Activated T-helper 2 cell treated with anti-CD3 and anti-CD28 coated beads, Interferon-gamma antibody, Interleukin-2, Interleukin-4, amounts not matched to agents 10 μg/mL and 5 μg/mL and 100 μg/mL, durations not matched to agents 14 hours and 24 hours and 36 hours (primary cell): ENCODE measurements around the gene C10orf62. TPM values are rescaled to one million over a fixed set of nuclear protein-coding genes. Genes with fewer than 3 reads are reported as not detected.

Experiments used
- DNase-seq: peaks from one replicate; pipeline ENCODE4 v3.0.0; 2021; ENCODE audit warnings: low spot score
- H3K27ac Mint-ChIP-seq: one replicate; pipeline ENCODE4 v1.8.0; 2021; ENCODE audit warnings: mixed read lengths
- H3K27me3 Mint-ChIP-seq: one replicate; pipeline ENCODE4 v1.8.0; 2021; ENCODE audit warnings: low read depth, mixed read lengths
- H3K36me3 Mint-ChIP-seq: one replicate; pipeline ENCODE4 v1.8.0; 2021; ENCODE audit warnings: low read depth, mixed read lengths
- H3K4me1 Mint-ChIP-seq: one replicate; pipeline ENCODE4 v1.8.0; 2021; ENCODE audit warnings: low read depth, mixed read lengths
- H3K4me3 Mint-ChIP-seq: one replicate; pipeline ENCODE4 v1.8.0; 2021; ENCODE audit warnings: low read depth, mild to moderate bottlenecking, moderate library complexity, mixed read lengths
- H3K9me3 Mint-ChIP-seq: one replicate; pipeline ENCODE4 v1.8.0; 2021; ENCODE audit warnings: mixed read lengths
- intact Hi-C: fragments of 100-400 bp; cut with micrococcal nuclease; formaldehyde crosslinking; loops from one replicate; pipeline ENCODE4 v1.15.1; 2023
- total RNA-seq: library from RNA; stranded (reverse); gene quantifications from 2 replicates; pipeline ENCODE4 v1.2.3, GENCODE V29; 2022

Gene C10orf62
- total RNA-seq, 1 donor from 2014 or later, result not detected

DNA sequence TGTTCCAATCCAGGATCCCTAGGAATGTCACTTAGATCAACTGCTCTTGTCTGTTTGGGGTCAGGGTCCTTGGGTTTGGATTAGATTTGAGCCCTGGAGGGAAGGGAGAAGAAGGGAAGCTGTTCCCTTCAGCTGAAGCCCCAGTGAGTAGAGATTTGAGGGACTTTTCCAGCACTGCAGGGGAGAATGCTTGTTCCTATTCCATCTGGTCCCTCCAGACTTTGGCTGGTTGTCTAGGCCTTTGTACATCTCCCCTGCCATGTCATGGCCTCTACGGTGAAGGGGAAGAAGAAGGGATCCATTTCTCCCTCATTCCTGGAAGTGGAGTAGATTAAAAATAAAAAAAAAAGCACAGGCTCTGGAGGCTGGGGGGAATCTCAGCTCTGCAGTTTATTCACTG, 11.1 kb downstream of the C10orf62 start:
- intact Hi-C loops, result no loop called here
- Mint-ChIP-seq H3K4me1 (no peaks in the 10 kb centered on the region), H3K36me3 (no peaks in the 10 kb centered on the region), H3K27me3 (peaks cover 2% of the 10 kb centered on the region), H3K27ac (no peak overlapping the region), H3K4me3 (no peak overlapping the region), H3K9me3 (no peaks in the 10 kb centered on the region)
- no peak for DNase-seq

DNA sequence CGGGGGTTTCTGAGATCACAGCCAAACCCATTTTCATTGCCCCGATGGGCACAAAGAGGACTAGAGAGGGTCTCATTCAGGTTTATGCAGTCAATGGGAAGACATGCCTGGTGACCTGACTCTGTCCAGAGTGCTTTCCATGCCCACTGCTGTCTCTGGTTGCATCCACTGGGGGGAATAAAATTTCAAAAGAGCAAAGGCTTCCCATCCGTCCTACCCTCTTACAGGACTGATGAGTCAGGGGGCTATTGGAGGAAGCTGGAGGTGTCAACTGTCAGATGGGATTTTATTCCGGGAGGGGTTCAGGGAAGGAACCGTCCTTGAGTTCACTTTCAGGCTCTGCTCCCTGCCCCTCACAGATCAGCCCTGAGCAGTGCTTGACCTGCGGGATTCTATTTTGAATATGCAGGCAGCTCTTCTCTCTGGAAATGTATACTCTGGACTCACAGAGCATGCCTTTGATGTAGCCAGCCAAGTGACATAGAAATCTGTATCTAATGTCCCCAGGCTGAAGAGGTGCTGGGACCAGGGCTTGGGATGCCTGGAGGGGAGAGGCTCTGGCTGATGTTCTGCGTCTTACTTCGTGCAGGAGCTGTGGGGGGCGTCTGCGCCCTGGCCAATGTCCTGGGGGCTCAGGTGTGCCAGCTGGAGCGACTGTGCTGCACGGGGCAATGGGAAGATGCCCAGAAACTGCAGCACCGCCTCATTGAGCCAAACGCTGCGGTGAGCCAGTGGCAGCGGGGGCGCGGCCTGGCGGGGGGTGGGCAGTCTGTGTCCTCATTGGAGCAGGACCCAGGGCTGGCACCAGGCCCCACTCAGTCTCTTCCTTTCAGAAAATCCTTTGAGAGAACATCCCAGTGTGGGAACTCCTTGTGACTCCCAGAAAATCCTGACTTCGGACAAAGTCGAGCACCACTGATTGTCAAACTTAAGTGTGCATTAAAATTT, 12.0 kb downstream of the C10orf62 start:
- no peak for DNase-seq
- Mint-ChIP-seq H3K4me1 (no peaks in the 10 kb centered on the region), H3K9me3 (no peaks in the 10 kb centered on the region), H3K36me3 (no peaks in the 10 kb centered on the region), H3K27me3 (peaks cover 5% of the 10 kb centered on the region), H3K4me3 (no peak overlapping the region), H3K27ac (no peak overlapping the region)
- intact Hi-C loops, result no loop called here

DNA sequence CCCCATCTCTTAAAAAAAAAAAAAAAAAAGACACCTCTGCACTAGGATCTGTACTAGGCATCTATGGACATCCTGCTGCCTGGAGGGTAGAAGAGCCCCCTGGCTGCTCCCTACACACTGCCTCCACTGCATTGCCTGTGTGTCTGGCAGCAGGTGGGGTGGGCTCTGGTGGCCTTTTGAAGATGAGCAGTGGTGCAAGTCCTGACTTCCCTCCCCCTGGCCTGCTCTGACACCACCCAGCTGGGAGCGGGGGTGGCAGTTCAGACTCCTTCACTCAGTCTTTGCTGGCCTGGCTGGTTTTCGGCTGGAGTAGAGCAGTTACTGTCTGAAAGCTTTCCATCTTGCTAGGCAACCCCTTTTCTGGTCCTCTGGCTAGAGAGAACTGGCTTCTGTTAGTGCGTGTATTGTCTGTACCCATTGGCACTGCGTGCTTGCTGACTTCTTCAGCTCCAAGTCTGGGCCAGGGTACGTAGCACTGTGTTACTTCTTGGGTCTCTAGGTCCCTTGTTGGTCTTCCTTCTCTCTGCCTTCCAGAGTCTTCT, 17.6 kb downstream of the C10orf62 start:
- H3K27ac Mint-ChIP-seq, result no peak overlapping the region
- intact Hi-C loops, result no loop called here
- no peak for DNase-seq
- H3K36me3 Mint-ChIP-seq, result no peaks in the 10 kb centered on the region
- H3K4me1 Mint-ChIP-seq, result no peaks in the 10 kb centered on the region
- H3K4me3 Mint-ChIP-seq, result no peak overlapping the region
- peaks cover 6% of the 10 kb centered on the region for H3K27me3 Mint-ChIP-seq
- no peaks in the 10 kb centered on the region for H3K9me3 Mint-ChIP-seq

DNA sequence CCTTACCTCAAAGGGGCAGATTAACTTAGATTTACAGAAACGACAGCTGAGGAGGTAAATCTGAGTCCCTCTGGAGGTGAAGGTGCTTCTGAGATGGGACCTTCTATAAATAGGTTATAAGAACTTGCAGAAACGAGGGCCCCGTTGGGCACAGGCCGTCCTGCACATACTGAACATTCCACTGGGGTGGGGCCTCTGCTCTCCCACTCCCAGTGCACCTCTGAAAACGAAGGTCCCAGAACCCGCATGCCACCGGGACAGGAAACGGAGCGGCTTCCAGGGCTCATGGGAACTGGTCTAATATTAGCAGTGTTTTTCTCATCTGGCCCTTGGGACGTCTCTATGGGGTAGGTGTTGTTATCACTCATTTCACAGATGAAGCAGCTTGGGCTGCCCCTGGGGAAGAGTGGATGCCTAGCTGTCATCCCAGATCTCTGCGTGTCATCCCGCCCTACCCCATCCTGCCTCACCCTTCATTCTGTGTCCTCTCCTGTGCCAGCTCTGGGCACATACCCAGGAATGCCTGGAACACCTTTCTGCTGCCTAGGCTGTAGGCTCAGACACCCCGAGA, 19.6 kb downstream of the C10orf62 start:
- Mint-ChIP-seq H3K27ac (no peak overlapping the region), H3K4me1 (no peaks in the 10 kb centered on the region), H3K4me3 (no peak overlapping the region), H3K27me3 (peaks cover 6% of the 10 kb centered on the region), H3K9me3 (no peaks in the 10 kb centered on the region), H3K36me3 (no peaks in the 10 kb centered on the region)
- DNase-seq, result no peak
- intact Hi-C loops, result no loop called here

DNA sequence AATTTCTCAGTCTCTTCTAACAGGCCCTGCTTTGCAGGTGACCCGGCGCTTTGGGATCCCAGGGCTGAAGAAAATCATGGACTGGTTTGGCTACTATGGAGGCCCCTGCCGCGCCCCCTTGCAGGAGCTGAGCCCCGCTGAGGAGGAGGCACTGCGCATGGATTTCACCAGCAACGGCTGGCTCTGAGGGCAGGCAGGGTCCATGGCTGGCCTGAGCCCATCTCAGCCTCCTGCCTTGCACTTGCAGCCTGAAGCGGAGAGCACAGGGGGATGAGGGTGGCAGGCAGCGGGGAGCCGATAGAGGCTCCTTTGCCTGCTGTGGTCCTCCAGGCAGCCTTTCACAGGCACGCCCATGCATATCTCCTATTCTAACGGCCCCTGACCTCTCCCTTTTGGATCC, 22.0 kb downstream of the C10orf62 start:
- Mint-ChIP-seq H3K4me1 (no peaks in the 10 kb centered on the region), H3K27ac (no peak overlapping the region), H3K4me3 (no peak overlapping the region), H3K36me3 (no peaks in the 10 kb centered on the region), H3K9me3 (no peaks in the 10 kb centered on the region), H3K27me3 (peaks cover 2% of the 10 kb centered on the region)
- DNase-seq, result no peak
- intact Hi-C loops, result no loop called here

DNA sequence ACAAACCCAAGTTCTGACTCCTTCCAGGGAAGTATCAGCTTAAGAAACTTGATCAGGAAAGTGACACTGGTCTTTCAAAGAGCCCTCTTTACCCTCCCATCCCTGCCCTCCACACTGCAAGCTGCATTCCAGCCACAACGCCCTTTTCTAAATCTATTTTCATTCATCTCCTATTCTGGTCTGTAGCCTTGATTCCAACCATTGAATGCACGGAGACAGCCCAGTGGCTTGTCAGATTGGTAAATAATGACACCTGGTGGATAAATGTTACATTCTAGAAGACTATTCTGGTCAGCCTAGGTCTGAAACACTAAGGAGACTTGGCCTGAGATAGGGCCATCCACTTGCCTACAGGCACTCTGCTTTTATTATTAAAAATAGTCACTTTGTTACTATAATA, 22.9 kb downstream of the C10orf62 start:
- Mint-ChIP-seq H3K4me1 (no peaks in the 10 kb centered on the region), H3K27ac (no peak overlapping the region), H3K4me3 (no peak overlapping the region), H3K36me3 (no peaks in the 10 kb centered on the region), H3K27me3 (peaks cover under 1% of the 10 kb centered on the region), H3K9me3 (no peaks in the 10 kb centered on the region)
- no peak for DNase-seq
- intact Hi-C loops, result no loop called here

DNA sequence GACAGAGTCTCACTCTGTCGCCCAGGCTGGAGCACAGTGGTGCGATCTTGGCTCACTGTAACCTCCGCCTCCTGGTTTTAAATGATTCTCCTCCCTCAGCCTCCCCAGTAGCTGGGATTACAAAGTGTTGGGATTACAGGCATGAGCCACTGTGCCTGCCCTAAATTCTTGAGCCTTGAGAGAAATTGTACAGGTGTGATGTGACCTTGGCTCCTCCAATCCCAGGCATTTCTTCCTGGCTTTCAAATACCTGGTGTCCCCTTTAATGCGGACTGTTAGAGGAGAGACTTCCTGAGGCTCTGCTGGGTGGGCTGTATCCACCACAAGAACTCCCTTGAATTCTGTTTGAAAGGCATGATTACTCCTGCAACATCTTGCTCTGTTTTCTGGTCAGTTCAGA, 28.8 kb downstream of the C10orf62 start:
- Mint-ChIP-seq H3K4me3 (no peak overlapping the region), H3K9me3 (no peaks in the 10 kb centered on the region), H3K36me3 (no peaks in the 10 kb centered on the region), H3K27me3 (no peaks in the 10 kb centered on the region), H3K27ac (no peak overlapping the region), H3K4me1 (no peaks in the 10 kb centered on the region)
- intact Hi-C loops, result no loop called here
- no peak for DNase-seq

DNA sequence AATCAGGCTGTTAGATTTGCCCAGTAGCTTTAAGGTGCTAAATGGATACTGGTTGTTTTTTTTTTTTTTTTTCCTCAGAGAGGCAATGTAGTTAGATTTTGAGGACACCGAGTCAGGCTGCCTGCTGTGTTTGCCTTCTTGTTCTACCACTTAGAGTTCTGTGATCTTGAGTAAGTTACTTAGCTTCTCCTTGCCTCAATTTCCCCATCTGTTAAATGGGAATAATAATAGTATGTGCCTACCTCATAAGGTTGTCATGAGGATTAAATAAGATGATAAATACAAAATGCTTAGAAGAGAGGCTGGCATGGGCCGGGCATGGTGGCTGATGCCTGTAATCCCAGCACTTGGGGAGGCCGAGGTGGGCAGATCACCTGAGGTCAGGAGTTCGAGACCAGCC, 29.2 kb downstream of the C10orf62 start:
- Mint-ChIP-seq H3K4me1 (no peaks in the 10 kb centered on the region), H3K4me3 (no peak overlapping the region), H3K9me3 (no peaks in the 10 kb centered on the region), H3K27me3 (no peaks in the 10 kb centered on the region), H3K36me3 (no peaks in the 10 kb centered on the region), H3K27ac (no peak overlapping the region)
- intact Hi-C loops, result no loop called here
- no peak for DNase-seq

DNA sequence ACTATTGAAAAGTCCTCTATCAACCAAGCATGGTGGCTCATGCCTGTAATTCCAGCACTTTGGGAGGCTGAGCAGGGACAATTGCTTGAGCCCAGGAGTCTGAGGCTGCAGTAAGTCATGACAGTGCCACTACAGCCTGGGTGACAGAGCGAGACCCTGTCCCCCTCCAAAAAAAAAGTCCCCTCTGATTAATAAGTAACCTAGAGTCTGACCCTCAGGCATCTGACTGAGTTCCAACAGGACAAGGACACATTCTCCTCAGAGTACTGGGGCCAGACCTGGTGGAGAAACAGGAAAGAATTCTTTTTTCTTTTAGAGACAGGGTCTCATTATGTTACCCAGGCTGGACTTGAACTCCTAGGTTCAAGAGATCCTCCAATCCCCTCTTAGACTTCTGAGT, 33.8 kb downstream of the C10orf62 start:
- no peak for DNase-seq
- no peak overlapping the region for H3K4me3 Mint-ChIP-seq
- intact Hi-C loops, result no loop called here
- H3K36me3 Mint-ChIP-seq, result no peaks in the 10 kb centered on the region
- H3K27me3 Mint-ChIP-seq, result peaks cover 2% of the 10 kb centered on the region
- H3K9me3 Mint-ChIP-seq, result no peaks in the 10 kb centered on the region
- H3K27ac Mint-ChIP-seq, result no peak overlapping the region
- H3K4me1 Mint-ChIP-seq, result no peaks in the 10 kb centered on the region

DNA sequence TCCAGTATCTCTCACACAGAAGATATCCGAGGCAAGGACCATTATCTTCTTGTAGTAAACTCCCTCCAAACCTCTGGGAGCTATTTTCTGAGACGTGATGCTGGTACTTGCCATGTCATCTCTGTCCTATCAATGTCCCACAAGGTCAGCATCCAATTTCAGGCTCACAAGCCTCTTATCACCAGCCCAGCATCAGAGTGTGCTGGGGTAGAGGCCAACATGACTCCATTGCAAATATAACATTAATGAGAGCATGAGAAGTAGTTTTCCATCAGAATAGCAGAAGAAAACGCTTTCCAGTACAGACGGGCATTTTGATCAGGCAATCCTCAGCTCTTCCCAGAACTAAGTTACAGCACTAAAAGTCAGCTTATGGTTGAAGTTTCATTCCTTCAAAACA, 38.2 kb downstream of the C10orf62 start:
- H3K36me3 Mint-ChIP-seq, result no peaks in the 10 kb centered on the region
- no peak for DNase-seq
- peaks cover 2% of the 10 kb centered on the region for H3K27me3 Mint-ChIP-seq
- peaks cover 2% of the 10 kb centered on the region for H3K4me1 Mint-ChIP-seq
- no peak overlapping the region for H3K27ac Mint-ChIP-seq
- no peaks in the 10 kb centered on the region for H3K9me3 Mint-ChIP-seq
- H3K4me3 Mint-ChIP-seq, result no peak overlapping the region
- intact Hi-C loops, result no loop called here

DNA sequence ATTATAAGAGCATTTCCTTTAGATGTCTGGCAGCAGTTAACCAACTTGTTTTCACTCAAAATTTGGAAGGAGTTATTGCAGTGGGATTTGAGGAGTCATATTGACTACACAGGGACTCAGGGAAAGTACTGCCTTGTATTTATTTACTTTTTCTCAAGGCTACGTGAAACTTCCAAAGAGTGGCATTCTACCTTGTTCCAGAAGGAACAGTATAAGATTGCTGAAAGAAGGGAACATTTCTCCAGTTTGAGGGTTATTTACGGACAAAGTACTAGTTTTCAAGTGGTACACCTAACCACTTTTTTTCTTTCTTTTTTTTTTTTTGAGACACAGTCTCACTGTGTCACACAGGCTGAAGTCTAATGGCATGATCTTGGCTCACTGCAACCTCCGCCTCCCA, 38.7 kb downstream of the C10orf62 start:
- no peak for DNase-seq
- H3K36me3 Mint-ChIP-seq, result no peaks in the 10 kb centered on the region
- H3K27ac Mint-ChIP-seq, result no peak overlapping the region
- no peaks in the 10 kb centered on the region for H3K9me3 Mint-ChIP-seq
- intact Hi-C loops, result no loop called here
- peaks cover 4% of the 10 kb centered on the region for H3K4me1 Mint-ChIP-seq
- H3K27me3 Mint-ChIP-seq, result peaks cover 2% of the 10 kb centered on the region
- H3K4me3 Mint-ChIP-seq, result no peak overlapping the region

DNA sequence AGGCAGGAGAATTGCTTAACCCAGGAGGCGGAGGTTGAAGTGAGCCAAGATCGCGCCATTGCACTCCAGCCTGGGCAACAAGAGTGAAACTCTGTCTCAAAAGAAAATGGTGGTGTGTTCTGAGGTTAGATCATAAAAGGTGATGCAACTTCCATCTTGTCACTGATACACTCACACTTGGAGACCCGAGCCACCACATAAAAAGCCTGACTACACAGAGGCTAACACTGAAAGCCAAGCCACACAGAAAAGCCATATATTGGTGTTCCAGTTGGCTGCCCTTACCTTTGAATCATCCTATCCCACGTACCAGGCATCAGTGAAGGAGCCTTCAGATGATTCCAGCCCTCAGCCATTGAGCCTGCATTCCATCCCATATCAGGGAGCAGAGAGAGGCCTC, 39.8 kb downstream of the C10orf62 start:
- Mint-ChIP-seq H3K4me1 (peaks cover 12% of the 10 kb centered on the region), H3K36me3 (no peaks in the 10 kb centered on the region), H3K27ac (no peak overlapping the region), H3K27me3 (no peaks in the 10 kb centered on the region), H3K9me3 (no peaks in the 10 kb centered on the region), H3K4me3 (no peak overlapping the region)
- DNase-seq, result no peak
- intact Hi-C loops, result no loop called here

DNA sequence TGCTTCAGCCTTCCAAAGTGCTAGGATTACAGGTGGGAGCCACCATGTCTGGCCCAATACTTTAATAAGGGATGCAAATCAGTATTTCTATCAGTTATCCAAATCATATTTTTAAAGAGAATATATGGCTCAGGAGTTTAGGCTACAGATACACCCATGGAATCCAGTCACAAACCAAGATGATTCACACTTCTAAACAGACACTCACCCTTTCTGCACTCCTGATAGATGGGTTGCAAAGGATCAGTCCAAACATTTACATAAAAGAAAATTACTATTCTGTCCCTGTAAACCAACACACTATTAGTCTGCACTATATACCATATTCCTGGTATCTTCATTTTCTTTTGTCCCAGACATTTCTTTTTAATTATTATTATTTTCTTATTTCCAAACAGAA, 41.6 kb downstream of the C10orf62 start:
- H3K4me1 Mint-ChIP-seq, result peaks cover 12% of the 10 kb centered on the region
- H3K27me3 Mint-ChIP-seq, result no peaks in the 10 kb centered on the region
- no peaks in the 10 kb centered on the region for H3K36me3 Mint-ChIP-seq
- DNase-seq, result no peak
- intact Hi-C loops, result no loop called here
- H3K4me3 Mint-ChIP-seq, result no peak overlapping the region
- H3K9me3 Mint-ChIP-seq, result no peaks in the 10 kb centered on the region
- no peak overlapping the region for H3K27ac Mint-ChIP-seq
